Activated CD4-positive, alpha-beta T cell treated with anti-CD3 and anti-CD28 coated beads for 24 hours (primary cell): ENCODE measurements around the gene NAALAD2.
"Not testable (repeated sequence)": the region's sequence is repeated elsewhere in the genome, so short reads cannot be mapped to it uniquely, and the experiment has no call there.

Source experiments
- DNase-seq, 2 donors: peaks; one replicate each; pipeline ENCODE4 v3.0.0-alpha.2; 2020; ENCODE audit warnings: low read depth in 2 of 2

Gene NAALAD2

DNA sequence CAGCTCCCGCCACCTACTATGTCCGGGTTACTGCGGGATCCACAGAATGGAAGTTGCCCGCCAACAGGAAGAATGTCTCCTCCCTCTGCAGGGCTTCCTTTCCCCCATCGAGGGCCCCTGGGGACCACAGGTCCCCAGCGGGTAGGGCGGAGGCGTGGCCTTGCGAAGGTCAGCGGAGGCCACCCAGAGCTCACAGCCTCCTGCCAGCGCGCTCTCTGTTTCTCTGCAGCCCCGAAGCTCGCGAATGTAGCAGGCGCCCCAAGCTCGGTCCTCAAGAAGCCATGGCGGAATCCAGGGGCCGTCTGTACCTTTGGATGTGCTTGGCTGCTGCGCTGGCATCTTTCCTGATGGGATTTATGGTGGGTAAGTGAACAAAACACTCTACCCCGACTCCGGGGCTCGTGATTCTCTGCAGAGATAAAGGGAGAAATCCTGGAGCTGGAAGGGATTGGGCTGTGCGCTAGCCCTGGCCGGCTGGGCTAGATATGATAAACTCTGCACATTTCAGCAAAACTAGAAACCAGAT is at the start of gene NAALAD2:
NAALAD2 (plus strand) TSS at position 186 of the 526 bp plus-strand sequence; CDS start at position 282, 96 bp downstream.
- no peak for DNase-seq

DNA sequence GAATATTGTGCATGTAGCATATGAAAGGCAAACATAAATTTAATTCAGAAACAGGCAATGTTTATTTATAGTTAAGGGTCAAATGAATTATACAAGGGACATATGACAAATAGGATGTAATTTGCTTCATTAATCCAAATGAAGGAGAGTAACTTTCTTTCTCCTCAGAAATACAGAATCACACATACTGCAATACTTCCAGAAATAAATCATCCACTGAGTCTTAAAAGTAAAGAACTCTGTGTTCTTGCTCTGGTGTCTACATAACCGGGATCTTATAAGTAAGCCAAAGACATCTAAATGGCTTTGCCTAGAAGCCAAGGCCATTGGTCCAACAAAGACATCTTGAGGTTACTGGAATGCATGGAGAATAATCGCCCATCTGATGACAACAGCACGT is 48.8 kb upstream of the NAALAD2 start, which contains the start of gene UBTFL1:
UBTFL1 (plus strand) TSS at position 301 of the 400 bp plus-strand sequence; CDS start at position 301, 0 bp downstream.
- DNase-seq, result not testable (repeated sequence)

DNA sequence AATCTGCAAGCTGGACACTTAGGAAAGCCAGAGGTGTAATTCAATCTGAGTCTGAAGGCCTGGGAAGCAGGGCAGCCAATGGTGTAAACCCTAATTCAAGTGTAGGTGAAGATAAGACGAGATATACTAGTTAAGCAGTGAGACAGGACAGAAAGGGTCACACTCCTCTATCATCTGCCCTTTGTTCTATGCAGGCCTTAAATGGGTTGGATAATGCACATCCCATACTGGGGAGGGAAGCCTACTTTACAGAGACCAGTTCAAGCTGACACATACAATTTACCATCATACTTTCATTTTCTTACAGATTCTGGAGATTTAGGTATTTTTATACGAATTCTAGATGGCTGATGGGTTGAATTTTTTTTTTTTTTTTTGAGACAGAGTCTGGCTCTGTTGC is 45.7 kb upstream of the NAALAD2 start:
- not testable (repeated sequence) for DNase-seq

DNA sequence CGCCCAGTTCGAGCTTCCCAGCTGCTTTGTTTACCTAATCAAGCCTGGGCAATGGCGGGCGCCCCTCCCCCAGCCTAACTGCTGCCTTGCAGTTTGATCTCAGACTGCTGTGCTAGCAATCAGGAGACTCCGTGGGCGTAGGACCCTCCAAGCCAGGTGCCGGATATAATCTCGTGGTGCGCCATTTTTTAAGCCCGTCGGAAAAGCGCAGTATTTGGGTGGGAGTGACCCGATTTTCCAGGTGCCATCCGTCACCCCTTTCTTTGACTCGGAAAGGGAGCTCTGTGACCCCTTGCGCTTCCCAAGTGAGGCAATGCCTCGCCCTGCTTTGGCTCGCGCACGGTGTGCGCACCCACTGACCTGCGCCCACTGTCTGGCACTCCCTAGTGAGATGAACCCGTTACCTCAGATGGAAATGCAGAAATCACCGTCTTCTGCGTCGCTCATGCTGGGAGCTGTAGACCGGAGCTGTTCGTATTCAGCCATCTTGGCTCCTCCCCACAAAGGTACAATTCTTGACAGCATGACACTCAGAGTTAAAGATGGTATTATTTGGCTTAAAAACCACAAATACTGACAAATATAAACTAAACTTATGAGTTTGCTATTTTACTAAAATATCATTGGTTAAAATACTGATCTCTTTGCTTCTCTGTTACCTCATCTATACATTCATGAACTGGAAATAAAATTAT is 39.1 kb upstream of the NAALAD2 start:
- not testable (repeated sequence) for DNase-seq

DNA sequence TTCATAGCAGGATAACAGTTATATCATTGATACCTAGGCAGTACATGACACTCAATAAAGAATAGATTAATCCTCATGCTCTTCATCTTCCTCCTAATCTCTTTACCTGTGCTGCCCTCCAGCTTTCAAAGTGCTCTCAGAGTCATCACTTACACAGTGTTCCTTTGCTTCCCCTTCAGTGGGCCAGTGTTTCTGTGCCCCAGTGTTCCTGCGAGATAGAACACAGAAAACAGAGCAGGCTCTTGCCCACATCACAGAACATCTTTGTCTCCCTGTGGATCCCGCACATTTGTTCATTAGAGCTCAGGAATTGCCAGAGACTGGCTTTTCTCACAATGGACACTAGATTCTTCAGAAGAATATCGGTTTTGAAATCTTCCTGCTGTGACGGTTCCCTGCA is 36.2 kb upstream of the NAALAD2 start:
- DNase-seq, result not testable (repeated sequence)

DNA sequence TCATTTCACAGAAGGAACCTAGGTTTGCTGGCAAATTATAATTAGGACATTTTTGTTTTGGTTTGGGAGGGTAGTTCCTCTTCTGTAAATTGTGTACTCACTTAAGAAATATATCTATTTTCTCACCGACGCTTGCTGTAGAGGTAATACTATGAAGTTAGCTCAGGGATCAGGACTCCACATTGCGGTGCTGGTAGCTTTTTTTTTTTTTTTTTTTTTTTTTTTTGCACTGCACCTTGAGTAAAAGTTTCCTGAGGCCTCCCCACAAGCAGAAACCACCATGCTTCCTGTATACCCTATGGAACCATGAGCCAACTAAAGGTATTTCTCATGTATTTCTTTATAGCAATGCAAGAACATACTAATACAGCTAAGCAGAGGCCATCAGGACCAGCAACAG is 34.0 kb upstream of the NAALAD2 start:
- DNase-seq, result no peak

DNA sequence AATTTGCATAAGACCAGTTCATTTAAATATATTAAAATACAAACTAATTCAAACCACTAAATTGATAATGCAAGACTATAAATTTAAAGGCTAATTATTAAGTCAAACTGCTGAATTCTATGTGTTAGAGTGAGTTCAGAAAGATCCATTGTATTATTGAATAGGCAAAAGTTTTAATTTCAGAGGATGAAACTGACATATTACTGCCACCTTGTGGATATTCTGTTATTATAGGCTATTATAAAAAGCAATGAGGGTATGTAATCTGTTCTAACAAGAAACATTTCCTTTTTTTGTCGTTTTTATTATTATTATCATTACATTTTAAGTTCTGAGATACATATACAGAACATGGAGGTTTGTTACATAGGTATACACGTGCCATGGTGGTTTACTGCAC is 20.9 kb upstream of the NAALAD2 start:
- DNase-seq, result no peak

DNA sequence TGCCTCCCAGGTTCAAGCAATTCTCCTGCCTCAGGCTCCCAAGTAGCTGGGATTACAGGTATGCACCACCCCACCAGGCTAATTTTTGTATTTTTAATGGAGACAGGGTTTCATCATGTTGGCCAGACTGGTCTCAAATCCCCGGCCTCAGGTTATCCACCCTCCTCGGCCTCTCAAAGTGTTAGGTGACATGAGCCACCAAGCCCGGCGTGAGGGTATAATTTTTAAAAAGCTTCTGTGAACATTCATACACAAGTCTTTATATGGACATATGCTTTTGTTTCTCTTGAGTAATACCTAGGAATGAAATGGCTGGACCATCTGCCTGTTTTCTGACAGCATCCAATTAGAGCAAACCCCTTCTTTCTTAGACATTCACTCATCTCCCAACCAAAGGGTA is 14.3 kb upstream of the NAALAD2 start:
- no peak for DNase-seq

DNA sequence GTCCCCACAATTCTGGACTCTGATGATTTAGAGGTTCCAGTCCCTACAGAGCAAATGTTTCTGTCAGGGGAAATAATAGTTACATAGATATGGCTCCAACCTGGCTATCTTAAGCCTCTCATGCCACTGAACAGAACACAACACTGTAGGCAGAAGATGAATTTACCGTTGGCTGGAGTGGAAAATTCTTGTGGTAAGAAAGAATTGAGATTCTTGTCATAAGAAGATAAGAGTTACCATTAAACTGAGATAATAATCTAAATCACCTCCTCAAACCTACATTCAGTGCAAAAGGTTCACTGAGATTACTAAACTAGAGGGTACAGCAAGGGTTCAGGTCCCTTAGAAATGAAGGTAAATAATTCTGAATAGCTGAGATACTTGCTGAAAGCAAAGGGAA is 10.1 kb upstream of the NAALAD2 start:
- no peak for DNase-seq

DNA sequence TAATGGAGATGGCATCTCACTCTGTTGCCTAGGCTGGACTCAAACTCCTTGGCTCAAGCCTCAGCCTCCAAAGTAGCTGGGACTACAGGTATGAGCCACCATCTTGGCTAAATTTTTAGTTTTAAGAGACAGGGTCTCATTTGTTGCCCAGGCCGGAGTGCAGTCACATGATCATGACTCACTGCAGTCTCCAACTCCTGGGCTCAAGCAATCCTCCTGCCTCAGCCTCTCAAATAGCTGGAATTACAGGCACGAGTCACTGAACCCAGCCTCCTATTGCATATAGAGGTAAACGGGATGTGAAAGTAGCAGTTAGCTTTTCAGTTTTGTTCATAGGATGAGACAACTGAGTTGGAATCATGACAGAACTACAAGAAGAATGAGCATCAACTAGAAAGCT is 9.5 kb upstream of the NAALAD2 start:
- no peak for DNase-seq

DNA sequence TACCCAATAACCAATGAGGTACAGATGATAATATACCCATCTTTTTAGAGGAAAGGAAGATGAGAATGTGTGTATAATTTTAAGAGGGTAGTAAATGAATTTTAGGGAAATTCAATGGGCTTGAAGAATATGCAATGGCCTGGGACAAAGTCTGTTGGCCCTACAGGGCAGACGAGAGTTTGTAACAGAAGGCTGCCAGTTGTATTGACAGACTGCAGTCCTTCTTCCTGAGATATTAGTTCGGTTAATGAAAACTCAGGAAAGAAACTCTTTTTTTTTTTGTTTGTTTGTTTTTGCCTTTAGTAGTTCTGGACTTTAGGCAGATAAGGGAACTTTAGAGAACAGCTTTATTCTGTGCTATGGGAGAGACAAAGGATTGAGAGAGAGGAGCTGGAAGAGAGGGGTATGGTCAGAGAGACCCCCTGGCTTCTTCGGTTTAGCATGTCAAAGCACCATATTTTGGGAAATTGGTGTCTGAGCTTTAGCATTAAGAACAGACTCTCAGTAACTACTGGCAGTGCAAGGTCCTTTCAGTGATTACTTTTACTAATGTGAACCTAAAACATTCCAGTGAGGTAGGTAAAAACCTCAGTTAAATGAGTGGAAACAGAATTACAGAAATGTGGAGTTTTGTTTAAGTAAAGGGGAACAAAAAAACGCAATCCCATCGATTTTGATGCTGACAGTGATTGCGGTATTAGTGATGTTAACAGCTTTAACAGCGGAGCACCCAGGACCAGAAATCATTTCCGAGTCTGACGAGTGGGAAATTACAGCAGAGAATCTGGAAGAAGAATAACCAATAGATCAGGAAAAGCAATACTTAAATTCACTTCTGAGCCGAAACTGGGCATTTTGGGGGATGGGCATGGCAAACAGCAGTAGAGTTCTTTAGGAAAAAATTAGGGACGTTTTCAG is 644 bp upstream of the NAALAD2 start:
- no peak for DNase-seq

DNA sequence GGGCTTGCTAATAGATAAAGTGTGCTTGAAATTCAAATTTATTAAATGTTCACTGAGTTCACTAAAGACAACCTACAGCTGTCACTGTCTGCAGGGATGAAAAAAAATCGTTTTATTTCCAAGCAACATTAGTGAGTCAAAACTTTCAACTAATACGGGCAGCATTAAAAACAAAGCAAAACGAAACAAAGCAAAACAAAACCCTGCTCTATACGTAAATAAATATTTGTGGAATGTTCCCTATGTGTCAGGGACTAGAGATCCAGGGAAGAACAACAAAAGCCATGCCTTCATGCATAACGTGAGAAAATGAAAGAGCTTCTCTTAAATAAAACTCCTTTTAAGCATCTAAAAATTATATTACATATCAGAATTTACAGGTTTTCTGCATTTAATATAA is 553 bp downstream of the NAALAD2 start:
- DNase-seq, result no peak

DNA sequence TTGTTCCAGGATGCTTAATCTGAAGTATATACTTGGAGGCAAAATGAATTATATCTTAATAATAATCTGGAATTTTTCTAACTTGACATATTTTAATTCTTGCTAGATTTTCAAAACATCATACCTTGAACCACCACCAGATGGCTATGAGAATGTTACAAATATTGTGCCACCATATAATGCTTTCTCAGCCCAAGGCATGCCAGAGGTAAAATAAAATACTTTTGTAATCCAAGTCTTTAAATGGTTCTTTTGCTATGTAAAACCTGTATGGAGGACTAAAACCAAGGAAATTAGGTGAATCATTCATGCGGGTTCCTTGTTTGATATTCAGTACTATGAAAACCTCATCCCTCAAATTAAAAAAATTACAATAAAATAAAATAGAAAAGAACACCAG is 14.4 kb downstream of the NAALAD2 start:
- DNase-seq, result no peak

DNA sequence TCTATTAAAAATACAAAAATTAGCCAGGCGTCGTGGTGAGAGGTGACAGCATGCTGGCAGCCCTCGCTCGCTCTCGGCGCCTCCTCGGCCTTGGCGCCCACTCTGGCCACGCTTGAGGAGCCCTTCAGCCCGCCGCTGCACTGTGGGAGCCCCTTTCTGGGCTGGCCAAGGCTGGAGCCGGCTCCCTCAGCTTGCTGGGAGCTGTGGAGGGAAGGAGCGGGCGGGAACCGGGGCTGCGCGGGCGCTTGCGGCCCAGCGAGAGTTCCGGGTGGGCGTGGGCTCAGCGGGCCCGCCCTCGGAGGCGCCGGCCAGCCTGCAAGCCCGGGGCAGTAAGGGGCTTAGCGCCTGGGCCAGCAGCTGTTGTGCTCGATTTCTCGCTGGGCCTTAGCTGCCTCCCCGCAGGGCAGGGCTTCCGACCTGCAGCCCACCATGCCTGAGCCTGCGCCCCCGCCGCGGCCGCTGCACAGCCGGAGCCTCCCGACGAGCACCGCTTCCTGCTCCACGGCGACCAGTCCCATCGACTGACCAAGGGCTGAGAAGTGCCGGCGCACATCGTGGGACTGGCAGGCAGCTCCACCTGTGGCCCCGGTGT is 32.6 kb downstream of the NAALAD2 start:
- DNase-seq, result not testable (repeated sequence)

DNA sequence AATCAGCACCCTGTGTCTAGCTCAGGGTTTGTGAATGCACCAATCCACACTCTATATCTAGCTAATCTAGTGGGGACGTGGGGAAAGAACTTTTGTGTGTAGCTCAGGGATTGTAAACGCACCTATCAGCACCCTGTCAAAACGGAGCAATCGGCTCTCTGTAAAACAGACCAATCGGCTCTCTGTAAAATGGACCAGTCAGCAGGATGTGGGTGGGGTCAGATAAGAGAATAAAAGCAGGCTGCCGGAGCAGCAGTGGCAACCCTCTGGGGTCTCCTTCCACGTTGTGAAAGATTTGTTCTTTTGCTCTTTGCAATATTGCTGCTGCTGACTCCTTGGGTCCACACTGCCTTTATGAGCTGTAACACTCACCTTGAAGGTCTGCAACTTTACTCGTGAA is 33.2 kb downstream of the NAALAD2 start:
- not testable (repeated sequence) for DNase-seq

DNA sequence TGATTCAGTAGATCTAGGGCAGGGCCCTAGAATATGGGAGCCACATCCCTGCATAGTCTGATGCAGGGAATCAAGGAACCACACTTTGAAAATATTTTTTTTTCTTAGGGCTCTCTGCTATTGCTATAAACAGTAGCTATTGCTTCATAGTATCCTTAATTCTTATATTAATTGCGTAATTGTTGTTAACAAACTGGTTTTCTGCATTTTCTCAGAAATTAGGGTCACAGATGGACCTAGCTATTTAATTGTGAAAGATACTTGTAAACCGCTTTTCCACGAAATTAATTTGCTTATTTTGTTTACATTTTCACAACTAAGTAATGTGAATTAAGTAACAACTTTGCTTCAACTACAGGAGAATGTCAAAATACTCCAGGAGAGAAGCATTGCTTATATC is 34.1 kb downstream of the NAALAD2 start:
- no peak for DNase-seq

DNA sequence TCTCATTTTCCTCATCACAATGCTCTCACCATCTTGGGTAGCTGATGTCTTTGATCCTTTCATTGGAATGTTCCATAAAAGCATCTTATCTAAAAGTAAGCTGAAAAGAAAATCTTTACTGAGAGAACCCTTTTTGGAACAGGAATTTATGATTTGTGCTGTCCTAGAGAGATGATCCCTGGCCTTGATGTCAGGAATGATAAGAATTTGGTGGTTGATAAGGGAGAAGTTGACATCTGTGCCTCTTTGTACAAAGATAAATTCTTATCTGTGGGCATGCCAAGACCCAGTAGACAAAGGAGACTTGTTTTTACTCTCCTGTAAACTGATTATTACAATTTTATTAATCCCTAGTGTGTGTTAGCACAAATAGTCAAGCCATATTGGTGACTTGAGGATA is 36.9 kb downstream of the NAALAD2 start:
- DNase-seq, result no peak

DNA sequence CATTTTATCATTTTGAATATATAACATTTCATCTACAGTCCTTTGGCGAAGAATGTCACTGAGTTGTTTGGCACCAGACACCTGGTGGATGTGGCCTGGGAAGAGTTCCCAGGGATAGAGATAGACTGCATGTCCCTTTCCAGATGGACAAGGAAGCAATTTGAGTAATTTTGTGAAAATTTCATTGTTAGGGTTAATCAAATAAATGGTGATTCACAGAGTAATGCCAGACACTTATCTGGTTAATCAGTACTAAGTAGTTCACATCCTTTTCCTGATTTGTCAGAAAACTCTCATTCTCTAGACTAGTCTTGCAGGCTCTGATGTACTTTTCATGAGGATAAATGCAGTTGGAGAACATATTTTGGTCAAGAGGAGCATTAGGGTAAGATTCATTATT is 41.6 kb downstream of the NAALAD2 start:
- DNase-seq, result no peak

DNA sequence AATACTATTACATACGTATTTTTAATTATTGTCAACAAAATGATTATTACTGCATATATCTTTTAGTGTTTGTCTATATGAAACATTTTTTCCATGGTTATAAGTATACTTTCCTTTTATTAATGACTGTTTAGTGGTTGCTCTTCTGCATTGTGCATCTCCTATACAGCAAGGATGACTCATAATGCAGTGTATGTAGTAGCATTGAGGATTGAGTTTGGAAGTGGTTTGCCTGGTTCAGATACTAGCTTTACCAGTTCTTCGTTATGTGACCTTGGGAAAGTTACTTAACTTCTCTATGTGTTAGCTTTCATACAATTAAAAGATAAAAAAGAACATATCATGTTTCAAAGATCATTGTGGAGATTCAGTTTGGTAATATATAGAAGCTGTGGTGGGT is 44.3 kb downstream of the NAALAD2 start:
- DNase-seq, result no peak

DNA sequence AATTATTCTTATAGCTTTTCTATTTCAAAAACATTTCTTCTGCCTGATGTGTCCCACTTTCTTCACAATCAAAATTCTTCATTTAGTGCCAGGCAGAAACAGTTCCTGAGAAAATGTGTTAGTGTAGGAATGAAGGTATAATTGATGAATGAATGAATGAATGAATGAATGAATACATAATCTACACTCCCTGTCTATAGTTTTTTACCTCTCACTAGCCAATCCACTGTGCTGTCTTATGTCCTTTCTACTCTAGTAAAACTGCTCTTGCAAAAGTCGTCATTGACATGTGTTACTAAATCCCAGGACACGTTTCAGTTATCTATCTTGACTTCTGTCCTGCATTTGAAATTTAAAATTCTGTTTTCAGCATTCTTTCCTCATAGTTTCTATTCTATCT is 45.5 kb downstream of the NAALAD2 start:
- DNase-seq, result no peak

DNA sequence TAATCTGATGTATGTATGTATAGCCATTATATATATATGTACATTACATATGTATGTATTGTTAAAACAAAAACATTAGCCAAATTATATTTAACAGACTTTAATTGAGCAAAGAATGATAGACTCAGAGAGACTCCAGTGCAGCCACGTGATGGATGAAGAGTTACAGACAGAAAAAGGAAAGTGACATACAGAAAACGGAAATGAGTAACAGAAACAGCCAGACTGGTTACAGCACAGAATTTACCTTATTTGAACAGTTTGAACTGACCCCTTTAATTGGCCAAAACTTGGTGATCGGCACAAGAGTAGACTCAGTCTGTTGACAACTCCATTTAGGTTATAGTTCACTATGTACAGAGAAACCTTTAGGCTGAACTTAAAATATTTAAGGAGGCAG is 53.4 kb downstream of the NAALAD2 start:
- DNase-seq, result no peak

DNA sequence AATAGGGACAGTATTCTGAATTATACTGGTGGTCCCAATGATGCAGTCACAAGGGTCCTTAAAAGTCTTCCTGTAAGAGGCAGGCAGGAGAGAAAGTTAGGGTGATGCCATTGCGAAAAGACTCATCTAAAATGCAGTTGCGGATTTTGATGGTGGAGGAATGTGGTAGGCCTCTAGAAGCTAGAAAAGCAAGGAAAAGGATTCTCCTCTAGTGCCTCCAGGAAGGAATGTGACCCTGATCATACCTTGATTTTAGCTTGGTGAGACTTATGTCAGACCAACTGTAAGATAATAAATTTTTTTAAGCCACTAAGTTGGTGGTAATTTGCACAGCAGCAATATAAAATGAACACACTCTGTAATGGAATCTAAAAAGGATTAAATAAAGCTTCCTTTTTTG is 54.5 kb downstream of the NAALAD2 start:
- DNase-seq, result no peak
